IPS-18a (cell line): ENCODE measurements around the gene SYT8.

ENCODE experiments used
- H3K27ac ChIP-seq: one replicate; pipeline ENCODE4 v1.5.1; 2013; ENCODE audit warnings: low read length
- H3K27me3 ChIP-seq: one replicate; pipeline ENCODE4 v1.6.1; 2013; ENCODE audit warnings: mild to moderate bottlenecking, low read length; ENCODE audit not compliant: control insufficient read depth, insufficient read depth
- H3K36me3 ChIP-seq: one replicate; pipeline ENCODE4 v1.6.1; 2013; ENCODE audit warnings: low read depth, low read length; ENCODE audit not compliant: control insufficient read depth
- H3K4me1 ChIP-seq: one replicate; pipeline ENCODE4 v1.6.1; 2013; ENCODE audit warnings: low read depth, low read length; ENCODE audit not compliant: control insufficient read depth
- H3K4me3 ChIP-seq: one replicate; pipeline ENCODE4 v1.5.1; 2013; ENCODE audit warnings: low read length
- H3K9ac ChIP-seq: one replicate; pipeline ENCODE4 v1.6.1; 2013; ENCODE audit warnings: mild to moderate bottlenecking, low read length, moderate library complexity
- H3K9me3 ChIP-seq: one replicate; pipeline ENCODE4 v1.6.1; 2013; ENCODE audit warnings: low read depth, low read length; ENCODE audit not compliant: control insufficient read depth

SYT8 gene

GRCh38 chr11:1820463-1821325, 14.1 kb upstream of the SYT8 start:
- no peaks in the 10 kb centered on the region for H3K9me3 ChIP-seq
- H3K9ac ChIP-seq, result no peak overlapping the region
- H3K36me3 ChIP-seq, result no peaks in the 10 kb centered on the region
- H3K4me1 ChIP-seq, result no peaks in the 10 kb centered on the region
- no peak overlapping the region for H3K4me3 ChIP-seq
- no peak overlapping the region for H3K27ac ChIP-seq
- H3K27me3 ChIP-seq, result no peaks in the 10 kb centered on the region

- no peaks in the 10 kb centered on the region for H3K27me3 ChIP-seq
- H3K4me3 ChIP-seq, result no peak overlapping the region
- no peaks in the 10 kb centered on the region for H3K4me1 ChIP-seq
- no peak overlapping the region for H3K9ac ChIP-seq
- H3K36me3 ChIP-seq, result no peaks in the 10 kb centered on the region
- H3K9me3 ChIP-seq, result no peaks in the 10 kb centered on the region
- H3K27ac ChIP-seq, result no peak overlapping the region
These were observed 13.2 kb upstream of the SYT8 start for GRCh38 chr11:1821562-1821961.

GRCh38 chr11:1822648-1823375, 12.0 kb upstream of the SYT8 start:
- Histone ChIP-seq H3K27me3 (no peaks in the 10 kb centered on the region), H3K9me3 (no peaks in the 10 kb centered on the region), H3K4me1 (no peaks in the 10 kb centered on the region), H3K27ac (no peak overlapping the region), H3K4me3 (no peak overlapping the region), H3K9ac (no peak overlapping the region), H3K36me3 (no peaks in the 10 kb centered on the region)

- Histone ChIP-seq H3K4me1 (no peaks in the 10 kb centered on the region), H3K9ac (no peak overlapping the region), H3K36me3 (no peaks in the 10 kb centered on the region), H3K4me3 (no peak overlapping the region), H3K27me3 (no peaks in the 10 kb centered on the region), H3K27ac (no peak overlapping the region), H3K9me3 (no peaks in the 10 kb centered on the region)
These were observed 11.2 kb upstream of the SYT8 start for GRCh38 chr11:1823376-1824220.

GRCh38 chr11:1824221-1825038, 10.4 kb upstream of the SYT8 start:
- Histone ChIP-seq H3K27me3 (no peaks in the 10 kb centered on the region), H3K9me3 (no peaks in the 10 kb centered on the region), H3K27ac (no peak overlapping the region), H3K4me3 (no peak overlapping the region), H3K4me1 (no peaks in the 10 kb centered on the region), H3K9ac (no peak overlapping the region), H3K36me3 (no peaks in the 10 kb centered on the region)

- no peaks in the 10 kb centered on the region for H3K9me3 ChIP-seq
- H3K36me3 ChIP-seq, result no peaks in the 10 kb centered on the region
- H3K4me1 ChIP-seq, result no peaks in the 10 kb centered on the region
- H3K4me3 ChIP-seq, result no peak overlapping the region
- H3K27ac ChIP-seq, result no peak overlapping the region
- no peak overlapping the region for H3K9ac ChIP-seq
- H3K27me3 ChIP-seq, result no peaks in the 10 kb centered on the region
These were observed 9.6 kb upstream of the SYT8 start for GRCh38 chr11:1825039-1825740.

GRCh38 chr11:1825785-1826451, 8.9 kb upstream of the SYT8 start:
- Histone ChIP-seq H3K4me1 (no peaks in the 10 kb centered on the region), H3K36me3 (no peaks in the 10 kb centered on the region), H3K4me3 (no peak overlapping the region), H3K27me3 (no peaks in the 10 kb centered on the region), H3K9ac (no peak overlapping the region), H3K27ac (no peak overlapping the region), H3K9me3 (no peaks in the 10 kb centered on the region)

- Histone ChIP-seq H3K9me3 (no peaks in the 10 kb centered on the region), H3K4me1 (no peaks in the 10 kb centered on the region), H3K27ac (no peak overlapping the region), H3K9ac (no peak overlapping the region), H3K36me3 (no peaks in the 10 kb centered on the region), H3K27me3 (no peaks in the 10 kb centered on the region), H3K4me3 (no peak overlapping the region)
These were observed 8.2 kb upstream of the SYT8 start for GRCh38 chr11:1826552-1827094.

GRCh38 chr11:1827095-1827813, 7.5 kb upstream of the SYT8 start:
- Histone ChIP-seq H3K9me3 (no peaks in the 10 kb centered on the region), H3K4me3 (no peak overlapping the region), H3K27me3 (no peaks in the 10 kb centered on the region), H3K9ac (no peak overlapping the region), H3K4me1 (no peaks in the 10 kb centered on the region), H3K27ac (no peak overlapping the region), H3K36me3 (no peaks in the 10 kb centered on the region)
